ENCODE measurements around the gene RGS16.

RGS16 gene

GRCh38 chr1:182628657-182629056 is 24.5 kb upstream of the RGS16 start:
- TF ChIP-seq, protein P1, sequence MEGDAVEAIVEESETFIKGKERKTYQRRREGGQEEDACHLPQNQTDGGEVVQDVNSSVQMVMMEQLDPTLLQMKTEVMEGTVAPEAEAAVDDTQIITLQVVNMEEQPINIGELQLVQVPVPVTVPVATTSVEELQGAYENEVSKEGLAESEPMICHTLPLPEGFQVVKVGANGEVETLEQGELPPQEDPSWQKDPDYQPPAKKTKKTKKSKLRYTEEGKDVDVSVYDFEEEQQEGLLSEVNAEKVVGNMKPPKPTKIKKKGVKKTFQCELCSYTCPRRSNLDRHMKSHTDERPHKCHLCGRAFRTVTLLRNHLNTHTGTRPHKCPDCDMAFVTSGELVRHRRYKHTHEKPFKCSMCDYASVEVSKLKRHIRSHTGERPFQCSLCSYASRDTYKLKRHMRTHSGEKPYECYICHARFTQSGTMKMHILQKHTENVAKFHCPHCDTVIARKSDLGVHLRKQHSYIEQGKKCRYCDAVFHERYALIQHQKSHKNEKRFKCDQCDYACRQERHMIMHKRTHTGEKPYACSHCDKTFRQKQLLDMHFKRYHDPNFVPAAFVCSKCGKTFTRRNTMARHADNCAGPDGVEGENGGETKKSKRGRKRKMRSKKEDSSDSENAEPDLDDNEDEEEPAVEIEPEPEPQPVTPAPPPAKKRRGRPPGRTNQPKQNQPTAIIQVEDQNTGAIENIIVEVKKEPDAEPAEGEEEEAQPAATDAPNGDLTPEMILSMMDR (IDR thresholded peaks at IDR 0.05) = no peak

DNA sequence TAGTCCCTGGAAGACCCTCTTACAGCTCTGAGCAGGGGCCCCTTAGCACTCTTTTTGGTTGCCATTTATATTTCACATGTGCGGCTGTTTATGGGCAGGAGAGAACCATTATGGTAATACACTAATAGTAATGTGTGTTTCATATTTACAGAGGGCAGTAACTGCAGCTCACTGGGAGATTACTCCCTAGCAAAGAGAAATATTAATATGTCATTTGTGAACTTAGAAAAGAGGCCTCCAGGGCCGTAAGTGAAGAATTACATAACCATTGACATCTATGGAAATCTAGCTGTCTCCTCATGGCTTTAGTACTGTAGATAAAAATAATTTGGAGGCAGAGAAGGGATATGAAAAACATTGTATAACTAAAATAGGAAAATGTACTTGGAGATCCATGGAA is 23.4 kb upstream of the RGS16 start:
- TF ChIP-seq, protein P1 (IDR thresholded peaks at IDR 0.05) = no peak

DNA sequence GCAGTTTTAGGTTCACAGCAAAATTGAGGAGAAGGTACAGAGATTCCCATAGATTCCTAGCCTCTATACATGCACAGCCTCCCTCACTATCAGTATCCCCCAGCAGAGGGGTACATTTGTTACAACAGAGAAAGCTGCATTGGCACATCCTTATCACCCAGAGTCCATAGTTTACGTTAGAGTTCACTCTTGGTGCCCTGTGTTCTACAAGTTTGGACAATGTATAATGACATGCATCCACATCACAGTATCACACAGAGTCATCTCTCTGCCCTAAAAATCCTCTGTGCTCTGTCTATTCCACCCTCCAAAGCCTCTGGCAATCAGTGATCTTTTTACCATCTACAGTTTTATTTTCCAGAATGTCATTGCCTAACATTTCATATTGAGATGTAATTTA is 22.3 kb upstream of the RGS16 start:
- TF ChIP-seq, protein P1 (IDR thresholded peaks at IDR 0.05) = no peak

DNA sequence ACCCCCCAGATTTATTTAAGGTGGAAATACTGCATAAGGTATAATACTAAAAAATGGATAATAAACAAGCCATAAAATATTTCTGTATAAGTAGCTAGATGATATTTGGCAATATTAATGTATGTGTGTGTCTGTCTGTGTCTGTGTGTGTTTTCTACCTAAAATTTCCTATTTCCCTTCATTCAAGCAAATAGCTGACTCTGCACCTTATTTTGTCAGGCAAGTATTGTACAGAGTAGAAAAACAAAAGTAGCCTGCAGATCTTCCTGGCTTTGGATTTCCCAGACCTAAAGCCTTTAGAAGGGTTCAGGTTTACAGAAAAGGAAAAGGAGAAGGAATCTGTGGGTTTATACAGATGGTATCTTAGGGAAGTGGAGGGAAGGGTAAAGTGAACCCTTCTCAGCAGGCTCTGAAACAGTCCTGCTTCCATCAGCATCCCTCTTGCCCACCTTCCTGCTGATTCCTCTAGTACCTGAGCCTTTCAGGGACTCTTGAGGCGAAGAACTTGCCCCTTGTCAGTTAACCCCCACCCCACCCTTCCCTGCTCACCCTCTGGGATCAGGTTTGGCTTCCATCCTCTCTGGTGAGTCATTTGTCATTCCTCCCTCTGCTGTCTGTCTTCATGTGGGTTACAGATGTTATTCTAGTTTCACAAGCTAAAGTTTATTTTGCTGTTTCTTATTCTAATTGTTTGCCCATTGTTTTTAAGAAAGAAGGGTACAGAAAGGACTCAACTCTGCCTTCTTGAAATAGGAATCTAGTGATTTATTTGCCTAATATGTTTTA is 21.7 kb upstream of the RGS16 start:
- TF ChIP-seq, protein P1 (IDR thresholded peaks at IDR 0.05) = no peak

GRCh38 chr1:182625024-182625423 is 20.8 kb upstream of the RGS16 start:
- TF ChIP-seq, protein P1 (IDR thresholded peaks at IDR 0.05) = no peak

DNA sequence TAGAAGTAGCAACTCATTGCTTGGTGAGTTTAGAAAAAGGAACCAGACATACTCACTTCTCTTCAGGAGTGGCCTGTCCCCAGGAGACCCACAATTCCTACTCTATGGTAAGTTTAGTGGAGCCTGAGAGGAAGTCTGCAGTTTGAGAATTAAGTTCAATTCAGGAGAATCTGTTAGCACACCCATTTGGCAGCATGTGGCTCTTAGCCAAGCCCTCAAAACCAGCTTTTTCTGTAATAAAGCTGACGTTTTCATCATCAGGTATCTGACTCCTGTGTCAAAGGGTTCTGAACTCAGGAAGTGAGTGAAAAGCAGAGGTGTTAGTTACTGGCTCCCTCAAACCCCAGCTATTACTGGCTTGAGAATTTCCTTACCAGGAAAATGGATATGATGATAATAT is 20.4 kb upstream of the RGS16 start:
- TF ChIP-seq, protein P1 (IDR thresholded peaks at IDR 0.05) = no peak

GRCh38 chr1:182622901-182623528 is 18.8 kb upstream of the RGS16 start:
- TF ChIP-seq, protein P1 (IDR thresholded peaks at IDR 0.05) = no peak
